ENCODE data around the gene PTPN6. TPM values are rescaled to one million over a fixed set of nuclear protein-coding genes. Genes with fewer than 3 reads are reported as not detected.

PTPN6 gene
- total and polyA plus RNA-seq, 3 experiments from 2014 or later = 379 to 460 (median 456) TPM

DNA sequence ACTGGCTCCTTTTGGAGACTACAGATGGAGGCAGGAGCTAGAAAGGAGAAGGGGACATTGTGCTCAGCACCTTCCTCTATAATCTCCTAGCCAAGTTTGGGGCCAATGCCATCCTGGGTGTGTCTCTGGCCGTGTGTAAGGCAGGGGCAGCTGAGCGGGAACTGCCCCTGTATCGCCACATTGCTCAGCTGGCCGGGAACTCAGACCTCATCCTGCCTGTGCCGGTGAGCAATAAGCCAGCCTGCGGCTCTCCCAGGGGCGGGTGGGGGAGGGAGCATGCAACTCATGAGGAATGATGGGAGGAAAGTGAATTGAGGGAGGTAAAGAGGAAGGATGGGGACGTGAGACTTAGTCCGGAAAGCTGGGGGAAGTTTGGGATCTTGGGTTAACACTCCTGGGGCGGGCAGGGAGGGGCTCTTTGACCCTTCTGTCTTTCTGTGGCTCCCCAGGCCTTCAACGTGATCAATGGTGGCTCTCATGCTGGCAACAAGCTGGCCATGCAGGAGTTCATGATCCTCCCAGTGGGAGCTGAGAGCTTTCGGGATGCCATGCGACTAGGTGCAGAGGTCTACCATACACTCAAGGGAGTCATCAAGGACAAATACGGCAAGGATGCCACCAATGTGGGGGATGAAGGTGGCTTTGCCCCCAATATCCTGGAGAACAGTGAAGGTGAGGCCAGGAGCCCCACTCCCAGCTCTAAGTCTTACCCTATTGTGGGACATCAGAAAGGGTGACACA is 33.5 kb upstream of the PTPN6 start:
- CTCF ChIA-PET = interaction anchor here (0.7 to 2.3 kb wide), 4 partner anchors 20 to 200 kb away, joined by 3 to 8 read pairs (median 4); no protein-coding TSS in a partner anchor

DNA sequence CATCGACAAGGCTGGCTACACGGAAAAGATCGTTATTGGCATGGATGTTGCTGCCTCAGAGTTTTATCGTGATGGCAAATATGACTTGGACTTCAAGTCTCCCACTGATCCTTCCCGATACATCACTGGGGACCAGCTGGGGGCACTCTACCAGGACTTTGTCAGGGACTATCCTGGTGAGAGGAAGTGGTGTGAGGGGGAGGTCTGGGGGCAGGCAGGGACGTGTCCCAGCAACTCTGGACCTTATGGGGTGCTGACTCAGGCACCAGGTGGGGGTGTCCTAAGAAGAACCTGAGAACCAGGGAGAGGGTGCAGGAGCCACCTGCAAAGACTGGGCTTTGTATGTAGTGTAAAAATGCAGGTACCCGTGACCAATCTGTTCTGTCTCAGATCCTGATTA is 31.6 kb upstream of the PTPN6 start:
- peaks cover 6% of the 10 kb centered on the region for H3K36me3 ChIP-seq (ENCODE audit: insufficient read depth, low read length)
- Mint-ChIP-seq H3K27me3 (no peaks in the 10 kb centered on the region), H3K4me1 (peaks cover 15 to 31% (median 25%) of the 10 kb centered on the region in 3 donors), H3K9me3 (no peaks in the 10 kb centered on the region), H3K36me3 (peaks cover 3 to 68% (median 4%) of the 10 kb centered on the region in 3 donors), H3K27ac (peak overlapping the region in 5 of 8 donors; percentile 9 to 82 (median 41)), H3K4me3 (peak overlapping the region in 1 of 7 donors; percentile 55)
- H3K9me3 ChIP-seq (ENCODE audit: low read length) = no peaks in the 10 kb centered on the region
- ChIA-PET CTCF (no interaction called here), POLR2A (no interaction called here)
- H3K4me3 ChIP-seq (ENCODE audit: low read length) = no peak overlapping the region
- H3K27me3 ChIP-seq (ENCODE audit: insufficient read depth, low read length, poor library complexity, severe bottlenecking) = no peaks in the 10 kb centered on the region
- H3K27ac ChIP-seq (ENCODE audit: low read depth, low read length) = no peak overlapping the region
- H3K4me1 ChIP-seq (ENCODE audit: insufficient read depth, low read length) = peaks cover 18% of the 10 kb centered on the region
- DNase-seq = no peak

More for the DNA sequence above, 33.5 kb upstream of the PTPN6 start:
- no peaks in the 10 kb centered on the region for H3K9me3 ChIP-seq (ENCODE audit: low read length)
- Mint-ChIP-seq H3K27me3 (no peaks in the 10 kb centered on the region), H3K27ac (peak overlapping the region in 2 of 8 donors; percentile 43 to 66), H3K4me3 (peak overlapping the region in 1 of 7 donors; percentile 57), H3K36me3 (peaks cover 3 to 63% (median 4%) of the 10 kb centered on the region in 3 donors), H3K9me3 (no peaks in the 10 kb centered on the region), H3K4me1 (peaks cover 21 to 42% (median 30%) of the 10 kb centered on the region in 3 donors)
- H3K27me3 ChIP-seq (ENCODE audit: insufficient read depth, low read length, poor library complexity, severe bottlenecking) = no peaks in the 10 kb centered on the region
- no peak overlapping the region for H3K27ac ChIP-seq (ENCODE audit: low read depth, low read length)
- H3K36me3 ChIP-seq (ENCODE audit: insufficient read depth, low read length) = peaks cover 6% of the 10 kb centered on the region
- POLR2A ChIA-PET = interaction anchor here (0.9 kb wide), 2 partner anchors 20 to 41 kb away, joined by 3 read pairs; no protein-coding TSS in a partner anchor
- peaks cover 21% of the 10 kb centered on the region for H3K4me1 ChIP-seq (ENCODE audit: insufficient read depth, low read length)
- no peak for DNase-seq
- H3K4me3 ChIP-seq (ENCODE audit: low read length) = no peak overlapping the region

DNA sequence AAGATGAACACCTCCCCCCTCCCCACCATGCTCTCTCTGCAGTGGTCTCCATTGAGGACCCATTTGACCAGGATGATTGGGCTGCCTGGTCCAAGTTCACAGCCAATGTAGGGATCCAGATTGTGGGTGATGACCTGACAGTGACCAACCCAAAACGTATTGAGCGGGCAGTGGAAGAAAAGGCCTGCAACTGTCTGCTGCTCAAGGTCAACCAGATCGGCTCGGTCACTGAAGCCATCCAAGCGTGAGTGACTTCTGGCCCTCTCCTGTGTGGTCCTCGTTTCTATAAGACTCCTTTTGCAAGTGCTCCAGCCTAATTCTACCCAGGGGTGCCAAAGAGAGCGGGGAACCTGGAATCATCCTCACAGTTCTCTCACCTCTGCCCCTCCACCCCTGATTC is 29.6 kb upstream of the PTPN6 start:
- Mint-ChIP-seq H3K27me3 (no peaks in the 10 kb centered on the region), H3K36me3 (peaks cover 3 to 53% (median 4%) of the 10 kb centered on the region in 3 donors), H3K9me3 (no peaks in the 10 kb centered on the region), H3K27ac (peak overlapping the region in 1 of 8 donors; percentile 37), H3K4me3 (no peak overlapping the region), H3K4me1 (peaks cover 13 to 24% (median 14%) of the 10 kb centered on the region in 3 donors)
- Histone ChIP-seq H3K27me3 (ENCODE audit: insufficient read depth, low read length, poor library complexity, severe bottlenecking) (no peaks in the 10 kb centered on the region), H3K4me1 (ENCODE audit: insufficient read depth, low read length) (peaks cover 13% of the 10 kb centered on the region), H3K36me3 (ENCODE audit: insufficient read depth, low read length) (peaks cover 6% of the 10 kb centered on the region), H3K9me3 (ENCODE audit: low read length) (no peaks in the 10 kb centered on the region), H3K4me3 (ENCODE audit: low read length) (no peak overlapping the region), H3K27ac (ENCODE audit: low read depth, low read length) (no peak overlapping the region)
- DNase-seq = no peak
- CTCF ChIA-PET = interaction anchor here (0.9 to 1.4 kb wide), 7 partner anchors 12 to 192 kb away, joined by 3 to 4 read pairs (median 3); no protein-coding TSS in a partner anchor
- POLR2A ChIA-PET = no interaction called here

DNA sequence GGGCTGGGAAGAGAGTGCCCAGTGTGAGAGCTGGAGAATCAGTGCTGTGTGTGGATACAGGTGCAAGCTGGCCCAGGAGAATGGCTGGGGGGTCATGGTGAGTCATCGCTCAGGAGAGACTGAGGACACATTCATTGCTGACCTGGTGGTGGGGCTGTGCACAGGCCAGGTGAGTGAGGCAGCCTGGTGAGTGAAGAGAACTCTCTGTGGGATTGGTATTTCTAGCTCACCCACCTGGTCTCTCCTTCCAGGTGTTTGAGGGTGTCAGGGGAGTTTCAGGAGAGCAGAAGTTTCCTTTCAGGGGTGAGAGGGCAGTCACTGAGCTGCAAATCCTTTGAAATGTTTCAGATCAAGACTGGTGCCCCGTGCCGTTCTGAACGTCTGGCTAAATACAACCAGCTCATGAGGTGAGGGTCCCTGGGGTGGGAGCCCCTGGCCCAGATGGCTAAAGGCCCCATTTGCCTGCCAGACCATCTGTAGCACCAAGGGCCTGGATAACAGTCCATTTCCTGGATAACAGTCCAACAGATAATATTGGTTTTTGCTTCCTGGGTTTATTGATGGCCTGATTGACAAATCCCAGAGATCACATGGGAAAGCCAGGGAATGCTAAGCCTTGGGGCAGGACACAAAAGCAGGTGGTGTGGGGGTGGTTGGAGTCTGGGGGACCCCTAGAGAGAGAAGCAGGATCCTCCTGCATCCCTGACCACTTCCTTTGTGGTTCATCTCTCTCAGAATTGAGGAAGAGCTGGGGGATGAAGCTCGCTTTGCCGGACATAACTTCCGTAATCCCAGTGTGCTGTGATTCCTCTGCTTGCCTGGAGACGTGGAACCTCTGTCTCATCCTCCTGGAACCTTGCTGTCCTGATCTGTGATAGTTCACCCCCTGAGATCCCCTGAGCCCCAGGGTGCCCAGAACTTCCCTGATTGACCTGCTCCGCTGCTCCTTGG is 28.9 kb upstream of the PTPN6 start:
- H3K4me3 ChIP-seq (ENCODE audit: low read length) = no peak overlapping the region
- POLR2A ChIA-PET = no interaction called here

DNA sequence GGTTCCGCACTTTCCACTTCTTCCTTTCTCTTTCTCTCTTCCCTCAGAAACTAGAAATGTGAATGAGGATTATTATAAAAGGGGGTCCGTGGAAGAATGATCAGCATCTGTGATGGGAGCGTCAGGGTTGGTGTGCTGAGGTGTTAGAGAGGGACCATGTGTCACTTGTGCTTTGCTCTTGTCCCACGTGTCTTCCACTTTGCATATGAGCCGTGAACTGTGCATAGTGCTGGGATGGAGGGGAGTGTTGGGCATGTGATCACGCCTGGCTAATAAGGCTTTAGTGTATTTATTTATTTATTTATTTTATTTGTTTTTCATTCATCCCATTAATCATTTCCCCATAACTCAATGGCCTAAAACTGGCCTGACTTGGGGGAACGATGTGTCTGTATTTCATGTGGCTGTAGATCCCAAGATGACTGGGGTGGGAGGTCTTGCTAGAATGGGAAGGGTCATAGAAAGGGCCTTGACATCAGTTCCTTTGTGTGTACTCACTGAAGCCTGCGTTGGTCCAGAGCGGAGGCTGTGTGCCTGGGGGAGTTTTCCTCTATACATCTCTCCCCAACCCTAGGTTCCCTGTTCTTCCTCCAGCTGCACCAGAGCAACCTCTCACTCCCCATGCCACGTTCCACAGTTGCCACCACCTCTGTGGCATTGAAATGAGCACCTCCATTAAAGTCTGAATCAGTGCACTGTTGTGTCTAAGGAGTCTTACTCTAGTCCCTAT is 28.0 kb upstream of the PTPN6 start:
- Mint-ChIP-seq H3K9me3 (no peaks in the 10 kb centered on the region), H3K4me3 (peak overlapping the region in 2 of 7 donors; percentile 20 to 57), H3K36me3 (peaks cover 3 to 37% (median 4%) of the 10 kb centered on the region in 3 donors), H3K27ac (peak overlapping the region in 4 of 8 donors; percentile 5 to 71 (median 58)), H3K4me1 (peaks cover 15 to 27% (median 20%) of the 10 kb centered on the region in 3 donors), H3K27me3 (no peaks in the 10 kb centered on the region)
- Histone ChIP-seq H3K4me3 (ENCODE audit: low read length) (no peak overlapping the region), H3K36me3 (ENCODE audit: insufficient read depth, low read length) (peaks cover 6% of the 10 kb centered on the region), H3K9me3 (ENCODE audit: low read length) (no peaks in the 10 kb centered on the region), H3K27ac (ENCODE audit: low read depth, low read length) (no peak overlapping the region), H3K4me1 (ENCODE audit: insufficient read depth, low read length) (peaks cover 19% of the 10 kb centered on the region), H3K27me3 (ENCODE audit: insufficient read depth, low read length, poor library complexity, severe bottlenecking) (no peaks in the 10 kb centered on the region)
- POLR2A ChIA-PET = interaction anchor here (1.1 kb wide), 1 partner anchor 39 kb away, joined by 3 read pairs; no protein-coding TSS in a partner anchor
- DNase-seq = no peak
- CTCF ChIA-PET = interaction anchor here (0.8 to 8.9 kb wide), 16 partner anchors 9 to 187 kb away, joined by 3 to 88 read pairs (median 10); partner anchors contain the start of genes C12orf57, C1R, C1RL and ENO2

More for the DNA sequence above, 28.9 kb upstream of the PTPN6 start:
- H3K36me3 ChIP-seq (ENCODE audit: insufficient read depth, low read length) = peaks cover 6% of the 10 kb centered on the region
- H3K9me3 Mint-ChIP-seq = no peaks in the 10 kb centered on the region
- no peak overlapping the region for H3K27ac ChIP-seq (ENCODE audit: low read depth, low read length)
- H3K4me1 Mint-ChIP-seq = peaks cover 15 to 26% (median 20%) of the 10 kb centered on the region in 3 donors
- H3K9me3 ChIP-seq (ENCODE audit: low read length) = no peaks in the 10 kb centered on the region
- H3K4me1 ChIP-seq (ENCODE audit: insufficient read depth, low read length) = peaks cover 19% of the 10 kb centered on the region
- H3K27me3 Mint-ChIP-seq = no peaks in the 10 kb centered on the region
- CTCF ChIA-PET = interaction anchor here (0.9 to 1.4 kb wide), 7 partner anchors 12 to 191 kb away, joined by 3 to 4 read pairs (median 3); no protein-coding TSS in a partner anchor
- peaks cover 3 to 46% (median 4%) of the 10 kb centered on the region in 3 donors for H3K36me3 Mint-ChIP-seq
- DNase-seq = no peak
- H3K27ac Mint-ChIP-seq = peak overlapping the region in 4 of 8 donors; percentile 8 to 52 (median 50)
- H3K4me3 Mint-ChIP-seq = peak overlapping the region in 2 of 7 donors; percentile 20 to 53
- no peaks in the 10 kb centered on the region for H3K27me3 ChIP-seq (ENCODE audit: insufficient read depth, low read length, poor library complexity, severe bottlenecking)

DNA sequence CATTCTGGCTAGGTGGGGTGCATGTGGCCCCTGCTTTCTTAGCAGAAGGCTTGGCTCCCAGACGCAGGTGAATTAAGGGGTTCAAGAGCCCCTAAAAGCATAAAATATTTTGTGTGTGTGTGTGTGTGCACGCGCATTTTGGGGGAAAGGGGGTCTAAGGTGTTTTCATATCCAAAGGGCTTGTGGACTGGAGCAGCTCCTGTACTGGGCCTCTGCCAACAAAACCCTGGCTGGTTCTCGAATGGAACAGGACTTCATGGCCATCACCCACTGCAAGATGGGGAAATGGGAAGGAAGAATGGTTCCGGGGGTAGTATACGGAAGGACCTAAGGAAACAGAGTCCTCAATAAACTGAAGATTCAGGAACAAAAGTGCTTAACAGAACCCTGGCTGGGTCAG is 27.3 kb upstream of the PTPN6 start:
- Mint-ChIP-seq H3K36me3 (peaks cover 3 to 39% (median 4%) of the 10 kb centered on the region in 3 donors), H3K9me3 (no peaks in the 10 kb centered on the region), H3K4me1 (peaks cover 18 to 32% (median 25%) of the 10 kb centered on the region in 3 donors), H3K27ac (peak overlapping the region in 7 of 8 donors; percentile 39 to 94 (median 92)), H3K27me3 (no peaks in the 10 kb centered on the region), H3K4me3 (peak overlapping the region in 1 of 7 donors; percentile 78)
- H3K36me3 ChIP-seq (ENCODE audit: insufficient read depth, low read length) = peaks cover 6% of the 10 kb centered on the region
- H3K4me3 ChIP-seq (ENCODE audit: low read length) = no peak overlapping the region
- CTCF ChIA-PET = interaction anchor here (0.8 to 8.9 kb wide), 21 partner anchors 10 to 266 kb away, joined by 3 to 88 read pairs (median 4); partner anchors contain the start of genes C12orf57, C1R, C1RL and ENO2
- H3K27ac ChIP-seq (ENCODE audit: low read depth, low read length) = no peak overlapping the region
- DNase-seq = no peak
- H3K27me3 ChIP-seq (ENCODE audit: insufficient read depth, low read length, poor library complexity, severe bottlenecking) = no peaks in the 10 kb centered on the region
- peaks cover 24% of the 10 kb centered on the region for H3K4me1 ChIP-seq (ENCODE audit: insufficient read depth, low read length)
- POLR2A ChIA-PET = interaction anchor here (0.9 to 2.3 kb wide), 4 partner anchors 9 to 38 kb away, joined by 3 to 12 read pairs (median 4); partner anchors contain the start of genes C12orf57, ENO2 and RNU7-1
- H3K9me3 ChIP-seq (ENCODE audit: low read length) = no peaks in the 10 kb centered on the region

DNA sequence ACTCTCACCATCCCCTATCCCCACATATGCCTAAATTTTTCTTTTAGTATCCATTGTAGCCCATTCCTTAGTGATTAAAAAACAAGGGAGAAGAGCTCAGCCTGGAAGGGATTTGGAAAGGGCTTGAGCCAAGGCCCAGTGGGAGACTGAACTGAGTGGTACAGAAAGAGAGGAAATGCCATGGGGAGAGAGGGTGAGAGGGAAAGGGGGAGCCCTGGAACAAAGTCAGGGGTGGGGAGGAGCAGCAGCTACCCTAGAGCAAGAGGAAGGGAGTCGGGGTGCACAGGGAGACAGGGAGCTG is 26.0 kb upstream of the PTPN6 start:
- Mint-ChIP-seq H3K27me3 (no peaks in the 10 kb centered on the region), H3K27ac (peak overlapping the region; percentile 39 to 94 (median 87)), H3K9me3 (no peaks in the 10 kb centered on the region), H3K4me1 (peaks cover 31 to 44% (median 38%) of the 10 kb centered on the region in 3 donors), H3K4me3 (peak overlapping the region in 5 of 7 donors; percentile 28 to 78 (median 61)), H3K36me3 (peaks cover 0 to 26% (median 0%) of the 10 kb centered on the region in 3 donors)
- H3K27ac ChIP-seq (ENCODE audit: low read depth, low read length) = no peak overlapping the region
- DNase-seq = no peak
- H3K27me3 ChIP-seq (ENCODE audit: insufficient read depth, low read length, poor library complexity, severe bottlenecking) = no peaks in the 10 kb centered on the region
- ChIA-PET CTCF (interaction anchor here (0.8 to 8.9 kb wide), 15 partner anchors 11 to 264 kb away, joined by 3 to 88 read pairs (median 8); partner anchors contain the start of genes C12orf57, C1R, C1RL and ENO2), POLR2A (interaction anchor here (0.5 to 2.3 kb wide), 8 partner anchors 9 to 64 kb away, joined by 3 to 12 read pairs (median 4); partner anchors contain the start of genes C12orf57, ENO2 and RNU7-1)
- peaks cover 37% of the 10 kb centered on the region for H3K4me1 ChIP-seq (ENCODE audit: insufficient read depth, low read length)
- no peaks in the 10 kb centered on the region for H3K9me3 ChIP-seq (ENCODE audit: low read length)
- no peak overlapping the region for H3K4me3 ChIP-seq (ENCODE audit: low read length)
- H3K36me3 ChIP-seq (ENCODE audit: insufficient read depth, low read length) = no peaks in the 10 kb centered on the region
